H1 (cell line): Measurements from ENCODE around the gene CALY. TPM values are rescaled to one million over a fixed set of nuclear protein-coding genes. Genes with fewer than 3 reads are reported as not detected.

Source experiments
- CTCF ChIA-PET: fragments of 300-600 bp; sonication (Branson Sonifier 250); formaldehyde crosslinking; loops from one replicate; lab custom pipeline; 2021; ENCODE audit not compliant: partially characterized antibody; lab: Charles Lee
- POLR2A ChIA-PET: fragments of 300-600 bp; sonication (Branson Sonifier 250); formaldehyde crosslinking; loops from one replicate; lab custom pipeline; 2021; ENCODE audit warnings: inconsistent platforms; ENCODE audit not compliant: partially characterized antibody; lab: Charles Lee
- DNase-seq, 2 experiments: peaks; one replicate each; pipeline versions ENCODE4 v3.0.0 to v3.0.0-alpha.2; 2010 to 2022; ENCODE audit warnings: low spot score in 2 of 2, low read depth in 1 of 2, mixed read lengths in 1 of 2
- FAIRE-seq: peaks from 2 replicates; lab custom pipeline; 2011; peaks lifted over from hg19 to GRCh38; lab: Jason Lieb, UNC
- H2AFZ ChIP-seq: 2 replicates; pipeline ENCODE4 v1.8.1; 2012; ENCODE audit warnings: low read length, inconsistent platforms
- H2AK5ac ChIP-seq: 2 replicates; pipeline ENCODE4 v1.6.1; 2013; ENCODE audit warnings: low read depth, low read length
- H2BK120ac ChIP-seq: replicated peaks from 2 replicates; pipeline ENCODE3; 2013; ENCODE audit warnings: low read depth, low read length, inconsistent platforms
- H2BK12ac ChIP-seq: 2 replicates; pipeline ENCODE4 v1.6.1; 2013; ENCODE audit warnings: low read depth, low read length
- H2BK15ac ChIP-seq: 2 replicates; pipeline ENCODE4 v1.6.1; 2013; ENCODE audit warnings: low read length
- H2BK20ac ChIP-seq: 2 replicates; pipeline ENCODE4 v1.6.1; 2013; ENCODE audit warnings: low read length
- H2BK5ac ChIP-seq: 2 replicates; pipeline ENCODE4 v1.6.1; 2013; ENCODE audit warnings: low read depth, low read length
- H3K14ac ChIP-seq: 2 replicates; pipeline ENCODE4 v1.6.1; 2013; ENCODE audit warnings: inconsistent platforms; ENCODE audit not compliant: insufficient read length
- H3K18ac ChIP-seq: 2 replicates; pipeline ENCODE4 v1.6.1; 2013; ENCODE audit warnings: low read length; ENCODE audit errors: extremely low read depth
- H3K23ac ChIP-seq: 2 replicates; pipeline ENCODE4 v1.6.1; 2013; ENCODE audit warnings: inconsistent platforms; ENCODE audit not compliant: insufficient read length
- H3K23me2 ChIP-seq: 2 replicates; pipeline ENCODE4 v1.6.1; 2013; ENCODE audit warnings: low read depth, low read length
- H3K27ac ChIP-seq: 2 replicates; pipeline ENCODE4 v1.6.1; 2011; ENCODE audit warnings: low read depth, low read length, inconsistent platforms
- H3K27me3 ChIP-seq, 4 experiments: replicated peaks in 1 of 4; 1 replicate in 1 of 4; 2 replicates in 3 of 4; pipeline versions ENCODE4 v1.6.1 to v1.8.1; 2011 to 2013; ENCODE audit warnings: low read length in 3 of 4, mild to moderate bottlenecking in 3 of 4, inconsistent platforms in 2 of 4, mixed read lengths in 2 of 4, moderate library complexity in 1 of 4; ENCODE audit not compliant: control insufficient read depth in 3 of 4, insufficient read depth in 3 of 4; ENCODE audit errors: extremely low read depth in 1 of 4
- H3K36me3 ChIP-seq, 4 experiments: 2 replicates each; pipeline versions ENCODE4 v1.6.1 to v1.8.1; 2011 to 2013; ENCODE audit warnings: mild to moderate bottlenecking in 4 of 4, low read length in 3 of 4, moderate library complexity in 2 of 4, control low read depth in 1 of 4, inconsistent platforms in 1 of 4; ENCODE audit not compliant: insufficient read depth in 4 of 4, control insufficient read depth in 2 of 4
- H3K4ac ChIP-seq: replicated peaks from 2 replicates; pipeline ENCODE3; 2013; ENCODE audit warnings: low read length, low read depth, mixed read lengths, inconsistent platforms; ENCODE audit not compliant: insufficient read length
- H3K4me1 ChIP-seq, 4 experiments: replicated peaks in 1 of 4; 1 replicate in 1 of 4; 2 replicates in 3 of 4; pipeline versions ENCODE4 v1.6.1 to v1.8.1; 2011 to 2013; ENCODE audit warnings: low read length in 3 of 4, inconsistent platforms in 2 of 4, mixed read lengths in 1 of 4; ENCODE audit not compliant: insufficient read depth in 4 of 4, control insufficient read depth in 3 of 4
- H3K4me2 ChIP-seq, 2 experiments: 2 replicates each; pipeline versions ENCODE4 v1.6.1 to v1.8.1; 2011 to 2013; ENCODE audit warnings: low read depth in 2 of 2, low read length in 2 of 2, control low read depth in 1 of 2, inconsistent platforms in 1 of 2, mild to moderate bottlenecking in 1 of 2; ENCODE audit not compliant: insufficient read depth in 1 of 2
- H3K4me3 ChIP-seq, 4 experiments: fragments of 200-600, 300-600 bp in 1 of 4; sonication (generic), shearing (Covaris generic), sonication (Bioruptor Twin) in 1 of 4; 2 replicates each; pipeline versions ENCODE4 v1.5.1 to v1.8.1; 2011 to 2016; ENCODE audit warnings: low read length in 4 of 4, low read depth in 3 of 4, control low read depth in 2 of 4, inconsistent platforms in 2 of 4, mild to moderate bottlenecking in 2 of 4, mixed read lengths in 1 of 4, moderate library complexity in 1 of 4; ENCODE audit not compliant: insufficient read depth in 2 of 4; ENCODE audit errors: extremely low read depth in 1 of 4
- H3K56ac ChIP-seq: replicated peaks from 2 replicates; pipeline ENCODE3; 2013; ENCODE audit warnings: low read depth, mild to moderate bottlenecking, mixed read lengths, low read length, inconsistent platforms; ENCODE audit not compliant: insufficient read length
- H3K79me1 ChIP-seq: 2 replicates; pipeline ENCODE4 v1.6.1; 2013; ENCODE audit warnings: low read depth, low read length, control low read depth
- H3K79me2 ChIP-seq, 2 experiments: 2 replicates each; pipeline versions ENCODE4 v1.6.1 to v1.8.1; 2012 to 2013; ENCODE audit warnings: low read length in 2 of 2, mild to moderate bottlenecking in 2 of 2, inconsistent platforms in 1 of 2; ENCODE audit not compliant: insufficient read depth in 2 of 2, control insufficient read depth in 1 of 2
- H3K9ac ChIP-seq, 4 experiments: replicated peaks in 1 of 4; 1 replicate in 1 of 4; 2 replicates in 3 of 4; pipeline versions ENCODE4 v1.6.1 to v1.8.1; 2011 to 2013; ENCODE audit warnings: low read depth in 3 of 4, low read length in 3 of 4, control low read depth in 2 of 4, mild to moderate bottlenecking in 2 of 4, moderate library complexity in 2 of 4, inconsistent platforms in 1 of 4; ENCODE audit errors: extremely low read depth in 1 of 4
- H3K9me3 ChIP-seq, 2 experiments: 2 replicates each; pipeline versions ENCODE4 v1.6.1 to v1.8.1; 2012 to 2013; ENCODE audit warnings: mild to moderate bottlenecking in 2 of 2, moderate library complexity in 2 of 2, control low read depth in 1 of 2, inconsistent platforms in 1 of 2, low read depth in 1 of 2, low read length in 1 of 2, mixed read lengths in 1 of 2; ENCODE audit not compliant: insufficient read depth in 2 of 2
- H4K20me1 ChIP-seq, 2 experiments: replicated peaks in 1 of 2; 2 replicates each; pipeline versions ENCODE3 to v1.8.1; 2011 to 2013; ENCODE audit warnings: inconsistent platforms in 2 of 2, low read length in 2 of 2, mild to moderate bottlenecking in 1 of 2; ENCODE audit not compliant: insufficient read depth in 2 of 2, control insufficient read depth in 1 of 2
- H4K5ac ChIP-seq: 2 replicates; pipeline ENCODE4 v1.6.1; 2013; ENCODE audit warnings: low read length, low read depth, mixed read lengths, inconsistent platforms; ENCODE audit not compliant: insufficient read length
- H4K8ac ChIP-seq: 2 replicates; pipeline ENCODE4 v1.8.0; 2013; ENCODE audit warnings: mild to moderate bottlenecking, moderate library complexity, low read length, inconsistent platforms; ENCODE audit not compliant: insufficient read depth; ENCODE audit errors: extremely low read depth
- H4K91ac ChIP-seq: replicated peaks from 2 replicates; pipeline ENCODE3; 2013; ENCODE audit warnings: low read length, mixed read lengths, inconsistent platforms; ENCODE audit not compliant: insufficient read length
- ATF2 ChIP-seq: IDR thresholded peaks from 2 replicates; pipeline ENCODE4 v1.6.1; 2012; ENCODE audit warnings: low read length, inconsistent platforms
- POU5F1 ChIP-seq: IDR thresholded peaks from 2 replicates; pipeline ENCODE4 v1.6.1; 2011; ENCODE audit warnings: low read depth, mild to moderate bottlenecking, low read length, moderate library complexity
- SIRT6 ChIP-seq: IDR thresholded peaks from one replicate; pipeline ENCODE4 v1.7.1; 2012; ENCODE audit warnings: low read length, inconsistent platforms
- SIX5 ChIP-seq: IDR thresholded peaks from 2 replicates; pipeline ENCODE4 v1.6.1; 2011; ENCODE audit warnings: mild to moderate bottlenecking, low read depth, low read length
- SP1 ChIP-seq: IDR thresholded peaks from 2 replicates; pipeline ENCODE4 v1.6.1; 2011; ENCODE audit warnings: low read depth, low read length
- ZNF274 ChIP-seq: IDR thresholded peaks from 2 replicates; pipeline ENCODE4 v1.7.0; 2012; ENCODE audit warnings: low read length, borderline replicate concordance; ENCODE audit errors: extremely low read depth
- WGBS, 2 experiments: shearing (Covaris generic) in 1 of 2; methylation state at CpG; one replicate each; pipeline versions ENCODE4 v1.1.6 to v1.1.7; 2013 to 2015; ENCODE audit warnings: low lambda C conversion rate in 2 of 2, mixed read lengths in 2 of 2, inconsistent platforms in 1 of 2, low coverage in 1 of 2, missing lambda C conversion rate in 1 of 2; ENCODE audit not compliant: insufficient replicate concordance in 2 of 2, insufficient coverage in 1 of 2, insufficient read length in 1 of 2; ENCODE audit errors: extremely low coverage in 1 of 2, missing lambda C conversion rate in 1 of 2; 5-methylcytosine and 5-hydroxymethylcytosine counted together
- polyA plus RNA-seq, 7 experiments: library from polyadenylated mRNA; depleted of rRNA in 3 of 7; stranded (reverse) in 5 of 7; unstranded in 2 of 7; fragments of >200 nt in 5 of 7; fragments of 200-250 nt in 2 of 7; gene quantifications; 1 replicate in 5 of 7; 2 replicates in 1 of 7; 4 replicates in 1 of 7; pipeline versions ENCODE4 v1.2.1 to v1.2.3, GENCODE V29; 2011 to 2013; ENCODE audit warnings: missing spikeins in 2 of 7, mixed read lengths in 2 of 7
- total RNA-seq: library from RNA; stranded (reverse); fragmentation: NEBNext Ultra II Directional; extraction: Animal tissue kit (Norgen Biotek cat#: 25700); gene quantifications from 2 replicates; pipeline ENCODE4 v1.2.1, GENCODE V29; 2021
- TF ChIP-seq, protein P1 (sequence below), 3 experiments: IDR thresholded peaks; 1 replicate in 2 of 3; 2 replicates in 1 of 3; pipeline versions ENCODE4 v1.5.1 to v1.6.1; 2011; ENCODE audit warnings: low read length in 3 of 3, mild to moderate bottlenecking in 3 of 3, inconsistent platforms in 2 of 3, low read depth in 1 of 3, moderate library complexity in 1 of 3; ENCODE audit not compliant: insufficient read depth in 1 of 3; ENCODE audit errors: control extremely low read depth in 1 of 3

Gene CALY
- total and polyA plus RNA-seq, 2 of the 8 experiments (the other 6 are each of a cell fraction or from before 2014, with no cell fraction given) = 1.3 to 1.5 TPM

- 22% methylated on average over 30 of the region's 63 CpGs; no CpG with 5 or more reads in 1 of the 2 experiments for WGBS, 2 experiments
- Histone ChIP-seq H3K23me2 (peaks cover 5% of the 10 kb centered on the region; the same call in 1 of the 2 replicates), H3K27ac (no peak within 1 kb of the TSS), H4K91ac (no peak within 1 kb of the TSS), H3K79me1 (no peaks in the 10 kb centered on the region), H3K4me1 (peaks cover 0 to 13% (median 7%) of the 10 kb centered on the region in 4 experiments; a peak in 5 of 7 replicates), H2BK5ac (peak within 1 kb of the TSS; percentile 24; the same call in 1 of the 2 replicates), H3K4me3 (peak within 1 kb of the TSS; percentile 26 to 60 (median 46)), H3K4me2 (peak within 1 kb of the TSS; percentile 58 to 85), H4K5ac (no peak within 1 kb of the TSS), H4K20me1 (peaks cover 0 to 5% of the 10 kb centered on the region in 2 experiments), H2BK120ac (no peak within 1 kb of the TSS), H3K14ac (no peak within 1 kb of the TSS), H2BK15ac (peak within 1 kb of the TSS; percentile 81; the same call in 1 of the 2 replicates), H3K27me3 (peaks cover 0 to 7% (median 4%) of the 10 kb centered on the region in 4 experiments; a peak in 6 of 7 replicates), H3K56ac (no peak within 1 kb of the TSS), H4K8ac (peak within 1 kb of the TSS; percentile 51), H3K79me2 (no peaks in the 10 kb centered on the region), H3K4ac (no peak within 1 kb of the TSS), H3K23ac (no peak within 1 kb of the TSS), H2AK5ac (no peak within 1 kb of the TSS), H2BK12ac (no peak within 1 kb of the TSS), H2BK20ac (0 out of 2 replicates have a peak within 1 kb of the TSS, but pooled peaks have one; percentile 61), H3K9ac (no peak within 1 kb of the TSS), H2AFZ (no peak within 1 kb of the TSS), H3K9me3 (no peaks in the 10 kb centered on the region), H3K36me3 (peaks cover 2 to 7% (median 3%) of the 10 kb centered on the region in 4 experiments; a peak in 4 of 8 replicates), H3K18ac (no peak within 1 kb of the TSS)
- no peak for FAIRE-seq
- CTCF ChIA-PET = interaction anchor here (1.0 to 2.1 kb wide), 7 partner anchors 8 to 52 kb away, joined by 3 to 10 read pairs (median 4); no protein-coding TSS in a partner anchor
- POLR2A ChIA-PET = interaction anchor here (0.7 to 2.4 kb wide), 9 partner anchors 9 to 71 kb away, joined by 3 to 11 read pairs (median 4); partner anchors contain the start of gene PRAP1
- peak; percentile 25 to 92 for DNase-seq
- TF ChIP-seq SIRT6 (no peak), SIX5 (no peak), ATF2 (no peak), SP1 (no peak), POU5F1 (no peak), ZNF274 (no peak)
- TF ChIP-seq, protein P1, sequence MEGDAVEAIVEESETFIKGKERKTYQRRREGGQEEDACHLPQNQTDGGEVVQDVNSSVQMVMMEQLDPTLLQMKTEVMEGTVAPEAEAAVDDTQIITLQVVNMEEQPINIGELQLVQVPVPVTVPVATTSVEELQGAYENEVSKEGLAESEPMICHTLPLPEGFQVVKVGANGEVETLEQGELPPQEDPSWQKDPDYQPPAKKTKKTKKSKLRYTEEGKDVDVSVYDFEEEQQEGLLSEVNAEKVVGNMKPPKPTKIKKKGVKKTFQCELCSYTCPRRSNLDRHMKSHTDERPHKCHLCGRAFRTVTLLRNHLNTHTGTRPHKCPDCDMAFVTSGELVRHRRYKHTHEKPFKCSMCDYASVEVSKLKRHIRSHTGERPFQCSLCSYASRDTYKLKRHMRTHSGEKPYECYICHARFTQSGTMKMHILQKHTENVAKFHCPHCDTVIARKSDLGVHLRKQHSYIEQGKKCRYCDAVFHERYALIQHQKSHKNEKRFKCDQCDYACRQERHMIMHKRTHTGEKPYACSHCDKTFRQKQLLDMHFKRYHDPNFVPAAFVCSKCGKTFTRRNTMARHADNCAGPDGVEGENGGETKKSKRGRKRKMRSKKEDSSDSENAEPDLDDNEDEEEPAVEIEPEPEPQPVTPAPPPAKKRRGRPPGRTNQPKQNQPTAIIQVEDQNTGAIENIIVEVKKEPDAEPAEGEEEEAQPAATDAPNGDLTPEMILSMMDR (IDR thresholded peaks at IDR 0.05; ENCODE audit: control extremely low read depth in 1 of 3, insufficient read depth in 1 of 3, low read depth in 1 of 3, low read length in 3 of 3) = peak in 1 of 3 experiments; percentile 1; a peak in 1 of 4 replicates
These were observed 60.1 kb downstream of the CALY start, which contains the start of gene ADAM8 for GRCh38 chr10:133276435-133277201. TSS of gene ADAM8 (minus strand) at chr10:133276868. CDS start at chr10:133276817, 51 bp downstream.
